SK-N-MC (cell line): Measurements from ENCODE around the gene MDN1.

Experiments
- EZH2 ChIP-seq: fragments of 200-600 bp; sonication (generic); IDR thresholded peaks from one replicate; pipeline ENCODE4 v1.6.1; 2017; ENCODE audit warnings: antibody characterized with exemption
- FOXP2 ChIP-seq: optimal IDR thresholded peaks from 2 replicates; pipeline ENCODE3; 2011; ENCODE audit warnings: mild to moderate bottlenecking, moderate library complexity; ENCODE audit not compliant: insufficient read depth; ENCODE audit errors: extremely low read length, control extremely low read depth
- POLR2AphosphoS5 ChIP-seq: IDR thresholded peaks from 2 replicates; pipeline ENCODE4 v1.6.1; 2012; ENCODE audit warnings: mild to moderate bottlenecking, low read depth, low read length, borderline replicate concordance

DNA sequence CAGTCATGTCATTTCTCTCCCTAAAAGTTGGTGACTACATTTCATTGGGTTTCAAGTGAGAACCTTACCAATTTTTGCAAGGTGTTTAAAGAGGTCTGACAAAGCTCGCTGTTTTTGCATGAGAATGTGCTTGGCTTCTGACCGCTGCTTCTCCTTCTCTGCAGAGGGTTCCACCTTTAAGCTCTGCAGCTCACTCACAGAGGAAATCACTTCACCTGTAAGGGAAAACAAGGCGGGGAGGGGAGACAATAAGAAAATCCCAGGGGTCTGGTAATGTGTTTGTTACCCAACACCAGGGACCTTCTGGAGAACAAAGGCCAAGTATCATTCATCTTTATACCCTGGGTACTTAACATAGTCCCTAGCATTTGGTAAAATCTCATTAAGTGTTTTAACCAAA, 141.1 kb downstream of the MDN1 start:
- TF ChIP-seq EZH2 = no peak
- no peak for TF ChIP-seq POLR2AphosphoS5
- no peak for TF ChIP-seq FOXP2
